GM12878 (cell line): ENCODE results near the gene ZNF385D. TPM values are rescaled to one million over a fixed set of nuclear protein-coding genes. Genes with fewer than 3 reads are reported as not detected.

ENCODE experiments used
- ATAC-seq: fragments of 200-7000 bp; cut with Tn5 transposase; 3 replicates; pipeline ENCODE4 v1.9.1; 2020; ENCODE audit warnings: mild to moderate bottlenecking, moderate library complexity
- BruUV-seq: library from RNA; stranded (reverse); fragments of 400-500 nt; replicated peaks from 2 replicates; lab custom pipeline; 2021; lab: Mats Ljungman, UMichigan
- CTCF ChIA-PET: fragments of 300-600 bp; sonication (Branson Sonifier 250); formaldehyde crosslinking; extraction: SDS; loops from one replicate; lab custom pipeline; 2021; ENCODE audit warnings: inconsistent platforms; lab: Yijun Ruan, JAX
- POLR2A ChIA-PET: fragments of 350-600 bp; formaldehyde crosslinking; extraction: SDS; loops from one replicate; lab custom pipeline; 2021; ENCODE audit warnings: inconsistent platforms; lab: Charles Lee
- RAD21 ChIA-PET: fragments of 300-600 bp; sonication (Branson Sonifier 250); formaldehyde crosslinking; loops from one replicate; lab custom pipeline; 2023; ENCODE audit warnings: antibody characterized with exemption; ENCODE audit not compliant: unreplicated experiment; lab: Charles Lee
- SMC1A ChIA-PET: fragments of 300-600 bp; sonication (Branson Sonifier 250); formaldehyde crosslinking; loops from one replicate; lab custom pipeline; 2023; ENCODE audit not compliant: unreplicated experiment, uncharacterized antibody; lab: Charles Lee
- DNase-seq: peaks from one replicate; pipeline ENCODE4 v3.0.0-alpha.2; 2011; ENCODE audit warnings: low read depth, low spot score
- FAIRE-seq: peaks from 3 replicates; lab custom pipeline; 2011; peaks lifted over from hg19 to GRCh38; lab: Jason Lieb, UNC
- H2AFZ ChIP-seq: 2 replicates; pipeline ENCODE4 v1.6.0; 2011; ENCODE audit warnings: low read depth, low read length, control low read depth; ENCODE audit not compliant: control insufficient read depth
- H3K27ac ChIP-seq: 2 replicates; pipeline ENCODE4 v1.5.1; 2011; ENCODE audit warnings: control low read depth; ENCODE audit not compliant: control insufficient read depth, insufficient read depth
- H3K27me3 ChIP-seq, 2 experiments: replicated peaks in 1 of 2; 2 replicates each; pipeline versions ENCODE4 v1.6.0 to v1.6.1; 2011; ENCODE audit warnings: low read length in 1 of 2; ENCODE audit not compliant: control insufficient read depth in 2 of 2, insufficient read depth in 2 of 2
- H3K36me3 ChIP-seq, 2 experiments: 2 replicates each; pipeline ENCODE4 v1.5.1; 2011; ENCODE audit warnings: low read length in 1 of 2; ENCODE audit not compliant: control insufficient read depth in 2 of 2, insufficient read depth in 2 of 2
- H3K4me1 ChIP-seq: 2 replicates; pipeline ENCODE4 v1.6.1; 2011; ENCODE audit warnings: mild to moderate bottlenecking, low read length, moderate library complexity, mixed read lengths; ENCODE audit not compliant: control insufficient read depth, insufficient read depth
- H3K4me2 ChIP-seq: 2 replicates; pipeline ENCODE4 v1.6.0; 2011; ENCODE audit warnings: control low read depth; ENCODE audit not compliant: control insufficient read depth, insufficient read depth
- H3K4me3 ChIP-seq: fragments of 200-600 bp; sonication (generic); 2 replicates; pipeline ENCODE4 v1.5.1; 2016
- H3K79me2 ChIP-seq: 2 replicates; pipeline ENCODE4 v1.6.0; 2011; ENCODE audit warnings: low read length; ENCODE audit not compliant: control insufficient read depth, insufficient read depth
- H3K9ac ChIP-seq: 2 replicates; pipeline ENCODE4 v1.8.0; 2011; ENCODE audit warnings: low read length, control low read depth, mixed read lengths; ENCODE audit not compliant: control insufficient read depth, insufficient read depth
- H3K9me3 ChIP-seq: replicated peaks from 3 replicates; pipeline ENCODE4 v1.5.1; 2011; ENCODE audit warnings: mild to moderate bottlenecking, low read length; ENCODE audit not compliant: control insufficient read depth, insufficient read depth
- H4K20me1 ChIP-seq: 2 replicates; pipeline ENCODE4 v1.6.0; 2011; ENCODE audit not compliant: control insufficient read depth, insufficient read depth
- CBX5 ChIP-seq: sonication (generic); IDR thresholded peaks from 2 replicates; pipeline ENCODE4 v1.6.1; 2016; ENCODE audit warnings: low read depth, moderate library complexity, mild to moderate bottlenecking, inconsistent platforms
- JUNB ChIP-seq: IDR thresholded peaks from 2 replicates; pipeline ENCODE4 v1.6.1; 2016; ENCODE audit warnings: antibody characterized with exemption, mild to moderate bottlenecking
- NFIC ChIP-seq: IDR thresholded peaks from 2 replicates; pipeline ENCODE4 v1.6.1; 2012; ENCODE audit warnings: low read depth, mild to moderate bottlenecking, inconsistent platforms, low read length, moderate library complexity
- NFYA ChIP-seq: IDR thresholded peaks from 2 replicates; pipeline ENCODE4 v1.6.1; 2011; ENCODE audit warnings: low read depth, mild to moderate bottlenecking, low read length, improper control_type of control experiment, borderline replicate concordance
- POLR2AphosphoS2 ChIP-seq: IDR thresholded peaks from 2 replicates; pipeline ENCODE4 v1.6.1; 2011; ENCODE audit warnings: low read depth, mild to moderate bottlenecking, low read length, improper control_type of control experiment, moderate library complexity
- SMAD1 ChIP-seq: fragments of 450-650 bp; IDR thresholded peaks from 2 replicates; pipeline ENCODE4 v1.6.1; 2018; ENCODE audit warnings: mild to moderate bottlenecking, low read depth; ENCODE audit not compliant: partially characterized antibody
- ZBTB4 ChIP-seq: fragments of 450-650 bp; formaldehyde crosslinking; IDR thresholded peaks from 2 replicates; pipeline ENCODE4 v1.4.0; 2022; ENCODE audit warnings: mild to moderate bottlenecking, moderate library complexity
- WGBS: methylation state at CpG from one replicate; pipeline ENCODE4 v1.1.6; 2016; ENCODE audit warnings: low lambda C conversion rate; ENCODE audit not compliant: insufficient replicate concordance, insufficient coverage; ENCODE audit errors: missing lambda C conversion rate; 5-methylcytosine and 5-hydroxymethylcytosine counted together
- in situ Hi-C: fragments of 300-500 bp; cut with MboI; formaldehyde crosslinking; loops from 9 replicates; pipeline ENCODE4 v1.14.3; 2018; ENCODE audit warnings: mixed read lengths
- intact Hi-C: fragments of 100-400 bp; cut with micrococcal nuclease; formaldehyde crosslinking; loops from one replicate; pipeline ENCODE4 v1.14.2; 2022; ENCODE audit not compliant: unreplicated experiment
- polyA plus RNA-seq, 11 experiments: library from polyadenylated mRNA; depleted of rRNA in 4 of 11; unstranded in 6 of 11; stranded (reverse) in 5 of 11; fragments of >200 nt; fragmentation: Nextera tagmentation in 4 of 11; fragmentation: Illumina TruSeq in 1 of 11; extraction: Ambion mirVana in 4 of 11; extraction: Trizol in 1 of 11; gene quantifications; 1 replicate in 1 of 11; 2 replicates in 10 of 11; pipeline versions ENCODE4 v1.2.1 to v1.2.3, GENCODE V29; 2011 to 2016; ENCODE audit warnings: inconsistent platforms in 2 of 11, missing spikeins in 2 of 11, low read depth in 1 of 11
- total RNA-seq, 4 experiments: library from RNA; depleted of rRNA in 3 of 4; stranded (reverse); fragments of >200 nt in 3 of 4; fragmentation: Illumina TruSeq in 1 of 4; extraction: Trizol in 1 of 4; gene quantifications; 2 replicates each; pipeline versions ENCODE4 v1.2.1 to v1.2.3, GENCODE V29; 2013 to 2021
- TF ChIP-seq, protein P1 (sequence below): fragments of 450-650 bp; formaldehyde crosslinking; IDR thresholded peaks from 2 replicates; pipeline ENCODE4 v1.4.0; 2020; ENCODE audit warnings: mild to moderate bottlenecking, moderate library complexity
- TF ChIP-seq, protein P2 (sequence below): fragments of 450-650 bp; IDR thresholded peaks from 2 replicates; pipeline ENCODE4 v1.6.1; 2014; ENCODE audit warnings: mild to moderate bottlenecking

The ZNF385D gene
- total and polyA plus RNA-seq, 10 of the 15 experiments (the other 5 are each of a cell fraction or from before 2014, with no cell fraction given): 0.01 to 0.62 (median 0.18) TPM; not detected in 5

DNA sequence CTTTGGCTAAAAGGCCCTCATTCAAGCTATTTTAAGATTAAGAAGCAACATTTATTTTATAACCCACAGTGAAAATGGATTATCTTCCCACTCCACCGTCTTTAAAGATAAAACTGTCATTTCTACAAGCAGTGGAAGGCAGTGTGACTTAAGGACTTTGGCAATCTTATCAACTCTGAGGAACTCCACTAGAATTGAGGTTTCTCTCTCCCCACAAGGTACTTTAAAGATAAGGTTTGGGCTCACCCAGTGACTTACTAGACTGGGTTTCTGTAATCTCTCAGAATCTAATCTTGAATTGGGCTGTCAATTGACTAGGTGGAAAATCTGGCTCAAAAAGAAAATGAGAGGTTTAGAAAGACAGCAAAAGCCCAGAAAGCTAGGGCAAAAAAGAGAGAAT lies 21.7 kb downstream of the ZNF385D start:
- Histone ChIP-seq H3K9me3 (no peaks in the 10 kb centered on the region), H4K20me1 (no peaks in the 10 kb centered on the region), H2AFZ (no peak overlapping the region), H3K4me2 (no peak overlapping the region), H3K79me2 (no peaks in the 10 kb centered on the region), H3K4me3 (no peak overlapping the region), H3K36me3 (no peaks in the 10 kb centered on the region), H3K9ac (no peak overlapping the region), H3K27me3 (no peaks in the 10 kb centered on the region), H3K4me1 (no peaks in the 10 kb centered on the region), H3K27ac (no peak overlapping the region)
- in situ Hi-C loops (no loop called here), intact Hi-C loops (no loop called here)
- POLR2A ChIA-PET: no interaction called here
- RAD21 ChIA-PET: no interaction called here
- CTCF ChIA-PET: no interaction called here
- SMC1A ChIA-PET: no interaction called here
- no peak for DNase-seq
- WGBS: 0% methylated on average over 1 of the region's 1 CpG
- FAIRE-seq: no peak
- ATAC-seq: no peak
- TF ChIP-seq NFYA (no peak), NFIC (no peak), POLR2AphosphoS2 (no peak), CBX5 (no peak), ZBTB4 (CRISPR knock-in tag) (no peak), SMAD1 (no peak), JUNB (no peak)
- TF ChIP-seq, protein P1, sequence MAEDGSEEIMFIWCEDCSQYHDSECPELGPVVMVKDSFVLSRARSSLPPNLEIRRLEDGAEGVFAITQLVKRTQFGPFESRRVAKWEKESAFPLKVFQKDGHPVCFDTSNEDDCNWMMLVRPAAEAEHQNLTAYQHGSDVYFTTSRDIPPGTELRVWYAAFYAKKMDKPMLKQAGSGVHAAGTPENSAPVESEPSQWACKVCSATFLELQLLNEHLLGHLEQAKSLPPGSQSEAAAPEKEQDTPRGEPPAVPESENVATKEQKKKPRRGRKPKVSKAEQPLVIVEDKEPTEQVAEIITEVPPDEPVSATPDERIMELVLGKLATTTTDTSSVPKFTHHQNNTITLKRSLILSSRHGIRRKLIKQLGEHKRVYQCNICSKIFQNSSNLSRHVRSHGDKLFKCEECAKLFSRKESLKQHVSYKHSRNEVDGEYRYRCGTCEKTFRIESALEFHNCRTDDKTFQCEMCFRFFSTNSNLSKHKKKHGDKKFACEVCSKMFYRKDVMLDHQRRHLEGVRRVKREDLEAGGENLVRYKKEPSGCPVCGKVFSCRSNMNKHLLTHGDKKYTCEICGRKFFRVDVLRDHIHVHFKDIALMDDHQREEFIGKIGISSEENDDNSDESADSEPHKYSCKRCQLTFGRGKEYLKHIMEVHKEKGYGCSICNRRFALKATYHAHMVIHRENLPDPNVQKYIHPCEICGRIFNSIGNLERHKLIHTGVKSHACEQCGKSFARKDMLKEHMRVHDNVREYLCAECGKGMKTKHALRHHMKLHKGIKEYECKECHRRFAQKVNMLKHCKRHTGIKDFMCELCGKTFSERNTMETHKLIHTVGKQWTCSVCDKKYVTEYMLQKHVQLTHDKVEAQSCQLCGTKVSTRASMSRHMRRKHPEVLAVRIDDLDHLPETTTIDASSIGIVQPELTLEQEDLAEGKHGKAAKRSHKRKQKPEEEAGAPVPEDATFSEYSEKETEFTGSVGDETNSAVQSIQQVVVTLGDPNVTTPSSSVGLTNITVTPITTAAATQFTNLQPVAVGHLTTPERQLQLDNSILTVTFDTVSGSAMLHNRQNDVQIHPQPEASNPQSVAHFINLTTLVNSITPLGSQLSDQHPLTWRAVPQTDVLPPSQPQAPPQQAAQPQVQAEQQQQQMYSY: no peak
- TF ChIP-seq, protein P2, sequence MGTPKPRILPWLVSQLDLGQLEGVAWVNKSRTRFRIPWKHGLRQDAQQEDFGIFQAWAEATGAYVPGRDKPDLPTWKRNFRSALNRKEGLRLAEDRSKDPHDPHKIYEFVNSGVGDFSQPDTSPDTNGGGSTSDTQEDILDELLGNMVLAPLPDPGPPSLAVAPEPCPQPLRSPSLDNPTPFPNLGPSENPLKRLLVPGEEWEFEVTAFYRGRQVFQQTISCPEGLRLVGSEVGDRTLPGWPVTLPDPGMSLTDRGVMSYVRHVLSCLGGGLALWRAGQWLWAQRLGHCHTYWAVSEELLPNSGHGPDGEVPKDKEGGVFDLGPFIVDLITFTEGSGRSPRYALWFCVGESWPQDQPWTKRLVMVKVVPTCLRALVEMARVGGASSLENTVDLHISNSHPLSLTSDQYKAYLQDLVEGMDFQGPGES: no peak
- no TSS peak for BruUV-seq
